GM10266 (cell line): ENCODE measurements around the gene PAPLN.

Experiments
- DNase-seq: peaks from one replicate; pipeline ENCODE4 v3.0.0; 2012; ENCODE audit errors: extremely low spot score
- CTCF ChIP-seq: IDR thresholded peaks from 2 replicates; pipeline ENCODE4 v1.5.1; 2012; ENCODE audit warnings: mild to moderate bottlenecking, low read depth; ENCODE audit not compliant: control insufficient read depth, insufficient read depth; ENCODE audit errors: missing control alignments

Gene PAPLN

DNA sequence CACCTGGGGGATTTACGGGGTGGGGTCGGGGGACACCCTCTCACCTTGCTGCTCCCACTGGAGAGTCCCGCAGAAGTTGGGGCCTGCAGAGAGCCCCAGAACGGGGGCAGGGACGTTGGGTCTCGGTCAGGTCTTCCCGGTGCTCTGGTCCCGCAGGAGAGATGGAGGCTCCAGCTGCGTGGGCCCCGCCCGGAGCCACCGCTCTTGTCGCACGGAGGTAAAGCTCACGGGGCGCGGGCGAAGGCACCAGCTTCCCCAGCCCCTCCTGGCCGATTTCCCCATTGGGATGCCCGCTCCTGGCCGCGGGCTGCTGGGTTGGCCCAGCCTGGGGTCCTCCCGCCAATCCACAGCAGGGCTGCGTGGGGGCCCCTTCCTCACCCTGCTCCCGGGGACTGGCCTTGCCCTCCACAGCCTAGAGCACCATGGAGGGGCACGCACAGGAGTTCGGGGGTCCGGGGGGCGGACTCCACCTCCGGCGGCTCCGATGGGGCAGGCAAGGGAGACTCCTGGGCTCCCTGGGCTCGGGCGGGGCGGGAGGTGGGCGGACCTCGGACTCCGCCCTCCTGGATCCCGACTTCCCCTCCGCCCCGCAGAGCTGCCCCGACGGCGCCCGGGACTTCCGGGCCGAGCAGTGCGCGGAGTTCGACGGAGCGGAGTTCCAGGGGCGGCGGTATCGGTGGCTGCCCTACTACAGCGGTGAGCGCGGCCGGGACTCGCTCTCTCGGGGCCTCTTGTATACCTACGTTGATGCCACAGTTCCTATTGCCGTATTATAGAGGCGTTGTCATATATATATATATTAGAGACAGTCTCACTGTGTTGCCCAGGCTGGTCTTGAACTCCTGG is 8.4 kb downstream of the PAPLN start:
- no peak for TF ChIP-seq CTCF
- peak; percentile 81 for DNase-seq

- DNase-seq, result no peak
These were observed 9.3 kb downstream of the PAPLN start for GRCh38 chr14:73246387-73247150.

GRCh38 chr14:73248108-73248868 is 11.0 kb downstream of the PAPLN start:
- TF ChIP-seq CTCF, result no peak
- DNase-seq, result no peak

More at GRCh38 chr14:73246387-73247150, 9.3 kb downstream of the PAPLN start:
- no peak for TF ChIP-seq CTCF

DNA sequence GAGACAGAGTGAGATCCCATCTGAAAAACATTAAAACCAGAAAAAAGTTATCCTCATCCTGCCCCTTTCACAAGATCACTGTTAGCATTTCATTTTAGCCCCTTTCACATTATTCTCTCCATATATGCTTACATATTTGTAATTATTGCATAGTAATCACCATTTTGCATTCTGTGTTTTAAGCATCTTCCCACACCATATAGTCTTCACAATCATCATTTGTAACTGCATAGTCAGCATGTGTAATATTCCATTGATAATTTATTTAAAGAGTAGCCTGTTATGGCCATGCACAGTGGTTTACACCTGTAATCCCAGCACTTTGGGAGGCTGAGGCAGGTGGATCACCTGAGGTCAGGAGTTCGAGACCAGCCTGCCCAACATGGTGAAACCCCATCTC is 11.8 kb downstream of the PAPLN start:
- no peak for DNase-seq
- TF ChIP-seq CTCF, result no peak

GRCh38 chr14:73249564-73250316 is 12.4 kb downstream of the PAPLN start:
- DNase-seq, result no peak
- no peak for TF ChIP-seq CTCF

GRCh38 chr14:73250317-73250713 is 13.0 kb downstream of the PAPLN start:
- TF ChIP-seq CTCF, result no peak
- DNase-seq, result no peak
